Endodermal cell (in vitro differentiated cells): ENCODE measurements around the gene FLYWCH1. TPM values are rescaled to one million over a fixed set of nuclear protein-coding genes. Genes with fewer than 3 reads are reported as not detected.
A peak's percentile ranks its signal among the peaks of the same experiment; 100 is the strongest.

Source experiments
- DNase-seq: peaks from one replicate; pipeline ENCODE4 v3.0.0-alpha.2; 2017
- H3K27ac ChIP-seq: 2 replicates; pipeline ENCODE4 v1.5.1; 2013; ENCODE audit warnings: mild to moderate bottlenecking, low read depth, low read length, moderate library complexity
- H3K27me3 ChIP-seq: 2 replicates; pipeline ENCODE4 v1.6.1; 2013; ENCODE audit warnings: mild to moderate bottlenecking, low read length, moderate library complexity; ENCODE audit not compliant: insufficient read depth, control insufficient read depth, poor library complexity, severe bottlenecking
- H3K36me3 ChIP-seq: 2 replicates; pipeline ENCODE4 v1.7.0; 2013; ENCODE audit warnings: mild to moderate bottlenecking, low read length, moderate library complexity; ENCODE audit not compliant: control insufficient read depth, insufficient read depth
- H3K4me1 ChIP-seq: one replicate; pipeline ENCODE4 v1.7.0; 2013; ENCODE audit warnings: low read length; ENCODE audit not compliant: control insufficient read depth, insufficient read depth
- H3K4me3 ChIP-seq: 2 replicates; pipeline ENCODE4 v1.5.1; 2013; ENCODE audit warnings: mild to moderate bottlenecking, low read length, moderate library complexity
- H3K9ac ChIP-seq: 2 replicates; pipeline ENCODE4 v1.6.1; 2013; ENCODE audit warnings: mild to moderate bottlenecking, low read length, moderate library complexity; ENCODE audit not compliant: poor library complexity, severe bottlenecking; ENCODE audit errors: extremely low read depth
- H3K9me3 ChIP-seq: 2 replicates; pipeline ENCODE4 v1.6.1; 2013; ENCODE audit warnings: mild to moderate bottlenecking, low read length, moderate library complexity; ENCODE audit not compliant: control insufficient read depth
- H3K27ac Mint-ChIP-seq: 2 replicates; pipeline ENCODE4 v1.8.0; 2020; ENCODE audit warnings: mixed read lengths
- H3K27me3 Mint-ChIP-seq: 2 replicates; pipeline ENCODE4 v1.8.0; 2021; ENCODE audit warnings: mild to moderate bottlenecking, mixed read lengths; ENCODE audit not compliant: insufficient read depth
- H3K36me3 Mint-ChIP-seq: 2 replicates; pipeline ENCODE4 v1.8.0; 2020; ENCODE audit warnings: low read depth, mixed read lengths
- H3K4me1 Mint-ChIP-seq: 2 replicates; pipeline ENCODE4 v1.8.0; 2020; ENCODE audit warnings: mixed read lengths
- H3K4me3 Mint-ChIP-seq: 2 replicates; pipeline ENCODE4 v1.8.0; 2020; ENCODE audit warnings: mild to moderate bottlenecking, moderate library complexity, mixed read lengths
- H3K9me3 Mint-ChIP-seq: 2 replicates; pipeline ENCODE4 v1.8.0; 2020; ENCODE audit warnings: mild to moderate bottlenecking, mixed read lengths
- WGBS, 2 experiments: methylation state at CpG; one replicate each; pipeline versions ENCODE4 v1.1.5 to v1.1.7; 2013; ENCODE audit warnings: missing lambda C conversion rate in 2 of 2, mixed read lengths in 1 of 2; ENCODE audit not compliant: insufficient coverage in 1 of 2, insufficient read length in 1 of 2; 5-methylcytosine and 5-hydroxymethylcytosine counted together
- total RNA-seq, 2 donors: library from RNA; stranded (reverse); fragmentation: NEBNext Ultra II Directional in 1 of 2; extraction: Animal tissue kit (Norgen Biotek cat#: 25700) in 1 of 2; gene quantifications; 2 replicates in 1 of 2; 3 replicates in 1 of 2; pipeline ENCODE4 v1.2.1, GENCODE V29; 2021
- TF ChIP-seq, protein P1 (sequence below): fragments of 200-600 bp; sonication (generic); conservative IDR thresholded peaks from 2 replicates; pipeline ENCODE4 v1.5.0; 2021; ENCODE audit warnings: antibody characterized with exemption, mild to moderate bottlenecking

FLYWCH1 gene
- total RNA-seq, 2 donors from 2014 or later: 20.5 to 33.6 TPM

DNA sequence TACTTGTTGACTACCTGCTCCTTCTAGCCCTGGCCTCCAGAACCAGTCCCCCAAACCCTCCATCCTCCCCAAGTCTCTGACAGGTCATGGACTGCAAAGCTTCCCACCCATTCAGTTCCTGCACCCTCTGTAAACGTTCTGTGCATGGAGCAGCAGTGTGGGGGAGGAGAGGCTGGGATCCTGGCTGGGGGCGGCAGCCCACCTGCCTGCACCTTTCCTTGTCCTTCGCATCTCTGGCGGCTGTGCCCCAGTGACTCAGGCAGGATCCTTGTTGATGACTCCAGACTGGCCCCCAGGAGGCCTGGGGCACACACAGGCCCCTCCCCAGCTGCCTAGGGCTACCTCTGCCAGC lies 70.1 kb downstream of the FLYWCH1 start:
- H3K4me1 Mint-ChIP-seq: peaks cover 25% of the 10 kb centered on the region
- WGBS, 2 experiments: 12 to 42% methylated on average over 3 to 4 of the region's 4 CpGs
- H3K4me3 ChIP-seq: peak overlapping the region; percentile 85

GRCh38 chr16:2982402-2982801 lies 70.7 kb downstream of the FLYWCH1 start:
- Mint-ChIP-seq H3K4me1 (peaks cover 25% of the 10 kb centered on the region), H3K27ac (peak overlapping the region; percentile 93), H3K9me3 (no peaks in the 10 kb centered on the region), H3K4me3 (peak overlapping the region; percentile 77), H3K36me3 (peaks cover 6% of the 10 kb centered on the region), H3K27me3 (no peaks in the 10 kb centered on the region)
- Histone ChIP-seq H3K27me3 (no peaks in the 10 kb centered on the region), H3K27ac (no peak overlapping the region), H3K9ac (no peak overlapping the region), H3K9me3 (no peaks in the 10 kb centered on the region), H3K36me3 (peaks cover 7% of the 10 kb centered on the region), H3K4me1 (peaks cover 3% of the 10 kb centered on the region), H3K4me3 (no peak overlapping the region)
- TF ChIP-seq, protein P1, sequence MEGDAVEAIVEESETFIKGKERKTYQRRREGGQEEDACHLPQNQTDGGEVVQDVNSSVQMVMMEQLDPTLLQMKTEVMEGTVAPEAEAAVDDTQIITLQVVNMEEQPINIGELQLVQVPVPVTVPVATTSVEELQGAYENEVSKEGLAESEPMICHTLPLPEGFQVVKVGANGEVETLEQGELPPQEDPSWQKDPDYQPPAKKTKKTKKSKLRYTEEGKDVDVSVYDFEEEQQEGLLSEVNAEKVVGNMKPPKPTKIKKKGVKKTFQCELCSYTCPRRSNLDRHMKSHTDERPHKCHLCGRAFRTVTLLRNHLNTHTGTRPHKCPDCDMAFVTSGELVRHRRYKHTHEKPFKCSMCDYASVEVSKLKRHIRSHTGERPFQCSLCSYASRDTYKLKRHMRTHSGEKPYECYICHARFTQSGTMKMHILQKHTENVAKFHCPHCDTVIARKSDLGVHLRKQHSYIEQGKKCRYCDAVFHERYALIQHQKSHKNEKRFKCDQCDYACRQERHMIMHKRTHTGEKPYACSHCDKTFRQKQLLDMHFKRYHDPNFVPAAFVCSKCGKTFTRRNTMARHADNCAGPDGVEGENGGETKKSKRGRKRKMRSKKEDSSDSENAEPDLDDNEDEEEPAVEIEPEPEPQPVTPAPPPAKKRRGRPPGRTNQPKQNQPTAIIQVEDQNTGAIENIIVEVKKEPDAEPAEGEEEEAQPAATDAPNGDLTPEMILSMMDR: no peak
- DNase-seq: no peak
- 73 to 86% methylated on average over 5 of the region's 5 CpGs for WGBS, 2 experiments

More for the DNA sequence above, 70.1 kb downstream of the FLYWCH1 start:
- Mint-ChIP-seq H3K36me3 (peaks cover 6% of the 10 kb centered on the region), H3K9me3 (no peaks in the 10 kb centered on the region), H3K27ac (peak overlapping the region; percentile 93), H3K4me3 (peak overlapping the region; percentile 77), H3K27me3 (no peaks in the 10 kb centered on the region)
- peak; percentile 78 for DNase-seq
- Histone ChIP-seq H3K4me1 (peaks cover 3% of the 10 kb centered on the region), H3K27me3 (no peaks in the 10 kb centered on the region), H3K27ac (peak overlapping the region; percentile 30), H3K9ac (peak overlapping the region; percentile 49), H3K36me3 (peaks cover 12% of the 10 kb centered on the region), H3K9me3 (no peaks in the 10 kb centered on the region)
- TF ChIP-seq, protein P1: no peak

DNA sequence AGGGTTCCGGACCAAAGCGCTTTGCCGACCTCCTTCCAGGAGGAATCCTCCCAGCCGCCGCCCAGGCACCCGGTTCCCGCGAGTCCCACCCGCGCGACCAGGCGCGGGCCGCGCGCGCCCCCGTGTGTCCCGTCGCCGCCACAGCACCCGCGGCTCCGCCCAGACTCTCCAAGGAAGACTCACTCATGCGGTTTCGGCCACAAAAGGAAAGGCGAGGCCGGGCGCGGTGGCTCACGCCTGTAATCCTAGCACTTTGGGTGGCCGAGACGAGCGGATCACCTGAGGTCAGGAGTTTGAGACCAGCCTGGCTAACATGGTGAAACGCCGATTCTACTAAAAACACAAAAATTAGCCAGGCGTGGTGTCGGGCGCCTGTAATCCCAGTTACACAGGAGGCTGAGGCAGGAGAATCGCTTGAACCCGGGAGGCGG lies 72.0 kb downstream of the FLYWCH1 start:
- no peaks in the 10 kb centered on the region for H3K36me3 ChIP-seq
- 19 to 34% methylated on average over 21 to 42 of the region's 42 CpGs for WGBS, 2 experiments
- peak overlapping the region; percentile 34 for H3K4me3 Mint-ChIP-seq
- no peaks in the 10 kb centered on the region for H3K27me3 ChIP-seq
- DNase-seq: peak; percentile 97
- no peaks in the 10 kb centered on the region for H3K9me3 ChIP-seq
- no peaks in the 10 kb centered on the region for H3K9me3 Mint-ChIP-seq
- H3K36me3 Mint-ChIP-seq: peaks cover 2% of the 10 kb centered on the region
- H3K4me1 Mint-ChIP-seq: peaks cover 26% of the 10 kb centered on the region
- H3K4me3 ChIP-seq: no peak overlapping the region
- H3K4me1 ChIP-seq: peaks cover 3% of the 10 kb centered on the region
- TF ChIP-seq, protein P1: peak; percentile 95
- no peaks in the 10 kb centered on the region for H3K27me3 Mint-ChIP-seq
- H3K27ac Mint-ChIP-seq: no peak overlapping the region
- no peak overlapping the region for H3K27ac ChIP-seq
- H3K9ac ChIP-seq: no peak overlapping the region
